Upper lobe of left lung (tissue), 6 donors: ENCODE data around the gene EFNA2. TPM values are rescaled to one million over a fixed set of nuclear protein-coding genes. Genes with fewer than 3 reads are reported as not detected.

Source experiments
- ATAC-seq, 2 donors: fragments of 200-7000 bp; cut with Tn5 transposase; one replicate each; pipeline ENCODE4 v1.9.1; 2022; ENCODE audit warnings: mild to moderate bottlenecking in 2 of 2, moderate library complexity in 2 of 2; ENCODE audit not compliant: low FRiP score in 2 of 2
- DNase-seq, 2 donors: peaks; one replicate each; pipeline ENCODE4 v3.0.0-alpha.2; 2019 to 2020
- H3K27ac ChIP-seq, 4 donors: fragments of 200-600 bp; sonication (generic); one replicate each; pipeline ENCODE4 v1.5.1; 2016 to 2019
- H3K27me3 ChIP-seq, 4 donors: fragments of 200-600 bp; sonication (generic); one replicate each; pipeline ENCODE4 v1.5.1; 2017 to 2019
- H3K36me3 ChIP-seq, 4 donors: fragments of 200-600 bp; sonication (generic); one replicate each; pipeline ENCODE4 v1.5.1; 2016 to 2019
- H3K4me1 ChIP-seq, 4 donors: fragments of 200-600 bp; sonication (generic); one replicate each; pipeline ENCODE4 v1.5.1; 2018 to 2019
- H3K4me3 ChIP-seq, 4 donors: fragments of 200-600 bp; sonication (generic); one replicate each; pipeline ENCODE4 v1.5.1; 2017 to 2019; ENCODE audit warnings: mild to moderate bottlenecking in 2 of 4, moderate library complexity in 1 of 4
- H3K9me3 ChIP-seq, 4 donors: fragments of 200-600 bp; sonication (generic); one replicate each; pipeline ENCODE4 v1.5.1; 2018 to 2019
- CTCF ChIP-seq, 6 experiments: fragments of 450-650 bp in 4 of 6; fragments of 200-600 bp in 2 of 6; sonication (generic) in 2 of 6; IDR thresholded peaks; one replicate each; pipeline ENCODE4 v1.5.1; 2016 to 2019; ENCODE audit warnings: antibody characterized with exemption in 6 of 6
- EP300 ChIP-seq, 4 donors: sonication (generic); formaldehyde crosslinking; IDR thresholded peaks; one replicate each; pipeline ENCODE4 v1.5.1; 2017; ENCODE audit warnings: antibody characterized with exemption in 4 of 4, control low read depth in 2 of 4
- POLR2A ChIP-seq, 4 donors: fragments of 450-650 bp; IDR thresholded peaks; one replicate each; pipeline ENCODE4 v1.5.1; 2016 to 2017; ENCODE audit warnings: antibody characterized with exemption in 4 of 4, mild to moderate bottlenecking in 2 of 4
- POLR2AphosphoS5 ChIP-seq, 2 donors: sonication (generic); formaldehyde crosslinking; IDR thresholded peaks; one replicate each; pipeline ENCODE4 v1.5.1; 2017; ENCODE audit warnings: antibody characterized with exemption in 2 of 2
- WGBS, 2 donors: methylation state at CpG; one replicate each; pipeline ENCODE4 v1.1.5; 2017 to 2018; 5-methylcytosine and 5-hydroxymethylcytosine counted together
- total RNA-seq, 6 donors: library from RNA; depleted of rRNA in 4 of 6; stranded (reverse); fragments of >200 nt in 4 of 6; gene quantifications; one replicate each; pipeline versions ENCODE4 v1.1.0 to v1.2.1, GENCODE V29; 2016 to 2021
- donor health status: DM: no; HTN: no; CAD: no; lungs with moderate emphysema.
- donor health status: DM: no; HTN: yes; CAD: no; lungs with severe emphysema.

EFNA2 gene
- total RNA-seq, 6 donors from 2014 or later, result not detected

- H3K4me1 ChIP-seq, result peaks cover 47 to 67% (median 52%) of the 10 kb centered on the region in 4 donors
- H3K27me3 ChIP-seq, result peaks cover 0 to 9% (median 3%) of the 10 kb centered on the region in 4 donors
- WGBS, 2 donors, result 61 to 65% methylated on average over 32 to 34 of the region's 34 CpGs
- TF ChIP-seq POLR2AphosphoS5 (IDR thresholded peaks at IDR 0.05), result no peak
- no peak for TF ChIP-seq EP300 (IDR thresholded peaks at IDR 0.05)
- no peak for TF ChIP-seq CTCF (IDR thresholded peaks at IDR 0.05)
- no peak for TF ChIP-seq POLR2A (IDR thresholded peaks at IDR 0.05)
- H3K9me3 ChIP-seq, result no peaks in the 10 kb centered on the region
- H3K4me3 ChIP-seq, result peak overlapping the region in 3 of 4 donors; percentile 51 to 53 (median 53)
- peak in 1 of 2 donors; percentile 82 for DNase-seq
- H3K36me3 ChIP-seq, result no peaks in the 10 kb centered on the region
- no peak for ATAC-seq
- H3K27ac ChIP-seq, result peak overlapping the region in 2 of 4 donors; percentile 4 to 24
Measured at GRCh38 chr19:1238369-1239303, 47.0 kb upstream of the EFNA2 start.

- Histone ChIP-seq H3K4me3 (no peak overlapping the region), H3K9me3 (no peaks in the 10 kb centered on the region), H3K27me3 (peaks cover 0 to 9% (median 3%) of the 10 kb centered on the region in 4 donors), H3K27ac (peak overlapping the region in 3 of 4 donors; percentile 24 to 100 (median 80)), H3K36me3 (peaks cover 0 to 5% (median 1%) of the 10 kb centered on the region in 4 donors), H3K4me1 (peaks cover 52 to 74% (median 58%) of the 10 kb centered on the region in 4 donors)
- TF ChIP-seq EP300 (IDR thresholded peaks at IDR 0.05), result no peak
- TF ChIP-seq CTCF (IDR thresholded peaks at IDR 0.05), result no peak
- TF ChIP-seq POLR2AphosphoS5 (IDR thresholded peaks at IDR 0.05), result no peak
- TF ChIP-seq POLR2A (IDR thresholded peaks at IDR 0.05), result no peak
- 78 to 79% methylated on average over 10 to 11 of the region's 11 CpGs for WGBS, 2 donors
- ATAC-seq (no peak), DNase-seq (no peak)
Measured at GRCh38 chr19:1239420-1239795, 46.3 kb upstream of the EFNA2 start.

- no peaks in the 10 kb centered on the region for H3K9me3 ChIP-seq
- 1 to 22% methylated on average over 27 to 49 of the region's 84 CpGs for WGBS, 2 donors
- H3K27ac ChIP-seq, result peak overlapping the region; percentile 24 to 100 (median 58)
- H3K36me3 ChIP-seq, result peaks cover 0 to 5% (median 1%) of the 10 kb centered on the region in 4 donors
- H3K27me3 ChIP-seq, result peaks cover 0 to 9% (median 3%) of the 10 kb centered on the region in 4 donors
- peaks cover 59 to 81% (median 65%) of the 10 kb centered on the region in 4 donors for H3K4me1 ChIP-seq
- TF ChIP-seq POLR2AphosphoS5 (IDR thresholded peaks at IDR 0.05) (peak in 1 of 2 donors; percentile 21), EP300 (IDR thresholded peaks at IDR 0.05) (peak in 1 of 4 donors; percentile 49), POLR2A (IDR thresholded peaks at IDR 0.05) (peak in 1 of 4 donors; percentile 46), CTCF (IDR thresholded peaks at IDR 0.05) (peak; percentile 94 to 99 (median 98))
- H3K4me3 ChIP-seq, result peak overlapping the region in 3 of 4 donors; percentile 45 to 87 (median 63)
- DNase-seq (peak; percentile 90 to 99), ATAC-seq (peak; percentile 42 to 82)
Measured at GRCh38 chr19:1239796-1240737, 45.6 kb upstream of the EFNA2 start.

- Histone ChIP-seq H3K27ac (peak overlapping the region in 1 of 4 donors; percentile 100), H3K36me3 (peaks cover 0 to 5% (median 1%) of the 10 kb centered on the region in 4 donors), H3K4me3 (peak overlapping the region in 3 of 4 donors; percentile 45 to 87 (median 63)), H3K9me3 (no peaks in the 10 kb centered on the region), H3K4me1 (peaks cover 67 to 89% (median 73%) of the 10 kb centered on the region in 4 donors), H3K27me3 (peaks cover 0 to 9% (median 3%) of the 10 kb centered on the region in 4 donors)
- DNase-seq (peak in 1 of 2 donors; percentile 62), ATAC-seq (no peak)
- 45 to 62% methylated on average over 8 to 15 of the region's 15 CpGs for WGBS, 2 donors
- TF ChIP-seq CTCF (IDR thresholded peaks at IDR 0.05) (no peak), EP300 (IDR thresholded peaks at IDR 0.05) (no peak), POLR2A (IDR thresholded peaks at IDR 0.05) (no peak), POLR2AphosphoS5 (IDR thresholded peaks at IDR 0.05) (no peak)
Measured at GRCh38 chr19:1240925-1241324, 44.7 kb upstream of the EFNA2 start.
